A673 (cell line): ENCODE data around the gene GNAT2.

Experiments used
- EZH2 ChIP-seq: fragments of 200-600 bp; sonication (generic); IDR thresholded peaks from 2 replicates; pipeline ENCODE4 v1.6.1; 2017; ENCODE audit warnings: borderline replicate concordance, low read depth, mild to moderate bottlenecking, mixed read lengths, antibody characterized with exemption, low read length; ENCODE audit not compliant: poor library complexity, severe bottlenecking
- TF ChIP-seq, protein P1 (sequence below): fragments of 300-800, 200-600 bp; sonication (generic); conservative IDR thresholded peaks from 2 replicates; pipeline ENCODE4 v1.5.1; 2017; ENCODE audit warnings: low read depth, mild to moderate bottlenecking, antibody characterized with exemption, low read length, moderate library complexity, mixed read lengths

DNA sequence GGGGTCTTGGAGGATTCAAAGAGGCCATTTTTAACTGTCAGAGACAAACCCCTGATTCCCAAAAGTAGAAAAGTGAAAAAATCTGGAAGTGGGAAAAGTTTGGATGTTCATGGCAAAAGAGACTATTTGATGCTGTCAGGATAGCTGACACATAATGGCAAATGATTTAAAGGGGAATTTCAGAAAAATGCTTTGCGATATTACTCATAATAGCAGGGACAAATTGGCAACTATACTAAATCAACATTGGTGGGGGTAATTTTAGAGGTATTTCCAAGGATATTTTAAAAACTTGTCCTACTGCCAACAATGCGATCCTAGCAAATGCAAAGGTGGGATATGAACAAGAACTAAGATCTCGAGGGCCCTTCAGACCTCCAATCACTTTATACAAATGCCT lies 31.2 kb upstream of the GNAT2 start:
- TF ChIP-seq, protein P1, sequence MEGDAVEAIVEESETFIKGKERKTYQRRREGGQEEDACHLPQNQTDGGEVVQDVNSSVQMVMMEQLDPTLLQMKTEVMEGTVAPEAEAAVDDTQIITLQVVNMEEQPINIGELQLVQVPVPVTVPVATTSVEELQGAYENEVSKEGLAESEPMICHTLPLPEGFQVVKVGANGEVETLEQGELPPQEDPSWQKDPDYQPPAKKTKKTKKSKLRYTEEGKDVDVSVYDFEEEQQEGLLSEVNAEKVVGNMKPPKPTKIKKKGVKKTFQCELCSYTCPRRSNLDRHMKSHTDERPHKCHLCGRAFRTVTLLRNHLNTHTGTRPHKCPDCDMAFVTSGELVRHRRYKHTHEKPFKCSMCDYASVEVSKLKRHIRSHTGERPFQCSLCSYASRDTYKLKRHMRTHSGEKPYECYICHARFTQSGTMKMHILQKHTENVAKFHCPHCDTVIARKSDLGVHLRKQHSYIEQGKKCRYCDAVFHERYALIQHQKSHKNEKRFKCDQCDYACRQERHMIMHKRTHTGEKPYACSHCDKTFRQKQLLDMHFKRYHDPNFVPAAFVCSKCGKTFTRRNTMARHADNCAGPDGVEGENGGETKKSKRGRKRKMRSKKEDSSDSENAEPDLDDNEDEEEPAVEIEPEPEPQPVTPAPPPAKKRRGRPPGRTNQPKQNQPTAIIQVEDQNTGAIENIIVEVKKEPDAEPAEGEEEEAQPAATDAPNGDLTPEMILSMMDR = no peak
- no peak for TF ChIP-seq EZH2
